Keratinocyte (primary cell): ENCODE data around the gene TNK1. TPM values are rescaled to one million over a fixed set of nuclear protein-coding genes. Genes with fewer than 3 reads are reported as not detected.

Source experiments
- DNase-seq: peaks from one replicate; pipeline ENCODE4 v3.0.0-alpha.2; 2011; ENCODE audit warnings: low read depth, missing footprints, low spot score
- FAIRE-seq: peaks from 2 replicates; lab custom pipeline; 2011; peaks lifted over from hg19 to GRCh38; lab: Jason Lieb, UNC
- H2AFZ ChIP-seq: 2 replicates; pipeline ENCODE4 v1.6.0; 2012; ENCODE audit warnings: low read length, control low read depth, inconsistent platforms; ENCODE audit not compliant: control insufficient read depth
- H3K27ac ChIP-seq: 2 replicates; pipeline ENCODE4 v1.5.1; 2011; ENCODE audit warnings: low read length; ENCODE audit not compliant: control insufficient read depth, insufficient read depth
- H3K27me3 ChIP-seq: 3 replicates; pipeline ENCODE4 v1.6.0; 2011; ENCODE audit warnings: low read length; ENCODE audit not compliant: control insufficient read depth, insufficient read depth; ENCODE audit errors: extremely low read depth
- H3K36me3 ChIP-seq, 2 experiments: 2 replicates in 1 of 2; 3 replicates in 1 of 2; pipeline ENCODE4 v1.5.1; 2011; ENCODE audit warnings: low read length in 2 of 2, mild to moderate bottlenecking in 1 of 2; ENCODE audit not compliant: control insufficient read depth in 2 of 2, insufficient read depth in 2 of 2; ENCODE audit errors: extremely low read depth in 1 of 2
- H3K4me1 ChIP-seq: 3 replicates; pipeline ENCODE4 v1.5.1; 2011; ENCODE audit warnings: low read length; ENCODE audit not compliant: control insufficient read depth, insufficient read depth; ENCODE audit errors: extremely low read depth
- H3K4me2 ChIP-seq: 3 replicates; pipeline ENCODE4 v1.6.0; 2011; ENCODE audit warnings: low read depth, low read length; ENCODE audit not compliant: control insufficient read depth, insufficient read depth; ENCODE audit errors: extremely low read depth
- H3K4me3 ChIP-seq, 3 experiments: fragments of 200-600 bp in 1 of 3; sonication (generic) in 1 of 3; 2 replicates in 2 of 3; 3 replicates in 1 of 3; pipeline ENCODE4 v1.5.1; 2011 to 2016; ENCODE audit warnings: low read length in 3 of 3, mild to moderate bottlenecking in 3 of 3, control low read depth in 2 of 3, inconsistent platforms in 1 of 3, low read depth in 1 of 3, mixed read lengths in 1 of 3, mixed run types in 1 of 3, moderate library complexity in 1 of 3; ENCODE audit not compliant: control insufficient read depth in 2 of 3, insufficient read depth in 2 of 3; ENCODE audit errors: extremely low read depth in 1 of 3
- H3K79me2 ChIP-seq: 2 replicates; pipeline ENCODE4 v1.6.0; 2012; ENCODE audit warnings: low read length; ENCODE audit not compliant: control insufficient read depth, insufficient read depth
- H3K9ac ChIP-seq: 3 replicates; pipeline ENCODE4 v1.6.0; 2011; ENCODE audit warnings: low read length; ENCODE audit not compliant: control insufficient read depth, insufficient read depth; ENCODE audit errors: extremely low read depth
- H3K9me1 ChIP-seq: 3 replicates; pipeline ENCODE4 v1.6.0; 2011; ENCODE audit warnings: low read length; ENCODE audit not compliant: control insufficient read depth, insufficient read depth; ENCODE audit errors: extremely low read depth
- H3K9me3 ChIP-seq: 2 replicates; pipeline ENCODE4 v1.5.1; 2012; ENCODE audit warnings: low read depth, low read length; ENCODE audit not compliant: control insufficient read depth
- H4K20me1 ChIP-seq: 3 replicates; pipeline ENCODE4 v1.6.0; 2011; ENCODE audit warnings: low read length; ENCODE audit not compliant: control insufficient read depth, insufficient read depth; ENCODE audit errors: extremely low read depth
- CTCF ChIP-seq, 3 experiments: IDR thresholded peaks in 1 of 3; conservative IDR thresholded peaks in 1 of 3; optimal IDR thresholded peaks in 1 of 3; 2 replicates in 2 of 3; 3 replicates in 1 of 3; pipeline versions ENCODE3 to v1.5.1; 2011; ENCODE audit warnings: low read length in 3 of 3, mild to moderate bottlenecking in 3 of 3, moderate library complexity in 2 of 3, control low read depth in 1 of 3, inconsistent platforms in 1 of 3; ENCODE audit not compliant: insufficient read depth in 2 of 3; ENCODE audit errors: extremely low read depth in 1 of 3
- EZH2 ChIP-seq: IDR thresholded peaks from one replicate; pipeline ENCODE4 v1.6.1; 2012; ENCODE audit warnings: inconsistent platforms, mild to moderate bottlenecking, low read length, moderate library complexity
- dilution Hi-C: fragments of 300-500 bp; cut with MboI; formaldehyde crosslinking; loops from one replicate; pipeline ENCODE4 v1.7.0; 2020; ENCODE audit warnings: low sequenced_read_pairs; ENCODE audit not compliant: extremely low pct_ligation_motif_present
- polyA plus RNA-seq, 5 experiments: library from polyadenylated mRNA; depleted of rRNA in 3 of 5; stranded (reverse) in 3 of 5; stranded (forward) in 1 of 5; unstranded in 1 of 5; fragments of >200 nt; gene quantifications; 1 replicate in 1 of 5; 2 replicates in 3 of 5; 3 replicates in 1 of 5; pipeline versions ENCODE4 v1.2.1 to v1.2.3, GENCODE V29; 2011 to 2012; ENCODE audit warnings: missing spikeins in 2 of 5, low read depth in 1 of 5, low replicate concordance in 1 of 5

The TNK1 gene
- polyA plus RNA-seq, 1 donor (not counting 4 experiments of a cell fraction or from before 2014, with no cell fraction given) = 10.6 TPM

- FAIRE-seq (no peak), DNase-seq (no peak)
- no peak within 1 kb of the TSS for H3K27ac ChIP-seq
- no peaks in the 10 kb centered on the region for H3K9me3 ChIP-seq
- H3K4me1 ChIP-seq = no peaks in the 10 kb centered on the region
- no peaks in the 10 kb centered on the region for H3K9me1 ChIP-seq
- TF ChIP-seq CTCF (optimal IDR thresholded peaks at IDR 0.05 in 1 of 3, IDR thresholded peaks at IDR 0.05 in 1 of 3, conservative IDR thresholded peaks at IDR 0.05 in 1 of 3; ENCODE audit: extremely low read depth in 1 of 3, insufficient read depth in 2 of 3, low read length in 3 of 3) (no peak), EZH2 (no peak)
- no peaks in the 10 kb centered on the region for H3K36me3 ChIP-seq
- H3K4me2 ChIP-seq = no peak within 1 kb of the TSS
- H3K4me3 ChIP-seq = no peak within 1 kb of the TSS
- no peak within 1 kb of the TSS for H2AFZ ChIP-seq
- no peak within 1 kb of the TSS for H3K9ac ChIP-seq
- H4K20me1 ChIP-seq = no peaks in the 10 kb centered on the region
- H3K27me3 ChIP-seq = no peaks in the 10 kb centered on the region
- H3K79me2 ChIP-seq = no peaks in the 10 kb centered on the region
- dilution Hi-C loops = no loop called here
These were observed 47.7 kb downstream of the TNK1 start, which contains the start of gene SPEM3 for GRCh38 chr17:7428557-7428956. Gene SPEM3, plus strand, starts transcription at chr17:7428857. Its CDS starts 46 bp downstream, at chr17:7428903.

- dilution Hi-C loops = no loop called here
- Histone ChIP-seq H3K9ac (no peak overlapping the region), H4K20me1 (no peaks in the 10 kb centered on the region), H3K4me1 (no peaks in the 10 kb centered on the region), H3K9me3 (no peaks in the 10 kb centered on the region), H3K4me3 (no peak overlapping the region), H3K79me2 (no peaks in the 10 kb centered on the region), H3K9me1 (no peaks in the 10 kb centered on the region), H3K27me3 (no peaks in the 10 kb centered on the region), H3K4me2 (no peak overlapping the region), H3K36me3 (no peaks in the 10 kb centered on the region), H3K27ac (no peak overlapping the region), H2AFZ (no peak overlapping the region)
- no peak for FAIRE-seq
- no peak for DNase-seq
- no peak for TF ChIP-seq CTCF (optimal IDR thresholded peaks at IDR 0.05 in 1 of 3, IDR thresholded peaks at IDR 0.05 in 1 of 3, conservative IDR thresholded peaks at IDR 0.05 in 1 of 3; ENCODE audit: extremely low read depth in 1 of 3, insufficient read depth in 2 of 3, low read length in 3 of 3)
- TF ChIP-seq EZH2 = no peak
These were observed 48.8 kb downstream of the TNK1 start for GRCh38 chr17:7429722-7430121.
